Measurements from ENCODE around the gene POLD2.
"Not testable (repeated sequence)": the region's sequence is repeated elsewhere in the genome, so short reads cannot be mapped to it uniquely, and the experiment has no call there.

The POLD2 gene

DNA sequence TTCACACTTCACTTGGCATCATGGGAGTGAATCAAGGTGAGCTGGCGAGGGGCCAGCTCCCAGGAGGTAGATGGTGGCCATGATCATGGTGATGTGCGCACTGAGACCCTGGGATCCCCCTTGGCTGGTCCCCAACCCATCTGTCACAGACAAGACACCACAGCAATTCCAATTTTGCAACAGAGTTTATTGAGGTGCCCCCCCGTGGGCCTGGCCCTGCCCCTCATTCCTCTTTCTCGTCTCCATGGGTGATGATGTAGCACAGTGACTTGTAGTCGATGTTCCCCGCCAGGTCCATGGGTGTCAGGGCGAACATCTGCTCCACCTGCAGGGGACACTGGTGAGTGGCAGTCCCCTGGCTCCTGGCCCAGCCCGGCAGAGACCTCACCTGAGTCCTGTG, 15.3 kb upstream of the POLD2 start:
- peak; percentile 61 for DNase-seq

DNA sequence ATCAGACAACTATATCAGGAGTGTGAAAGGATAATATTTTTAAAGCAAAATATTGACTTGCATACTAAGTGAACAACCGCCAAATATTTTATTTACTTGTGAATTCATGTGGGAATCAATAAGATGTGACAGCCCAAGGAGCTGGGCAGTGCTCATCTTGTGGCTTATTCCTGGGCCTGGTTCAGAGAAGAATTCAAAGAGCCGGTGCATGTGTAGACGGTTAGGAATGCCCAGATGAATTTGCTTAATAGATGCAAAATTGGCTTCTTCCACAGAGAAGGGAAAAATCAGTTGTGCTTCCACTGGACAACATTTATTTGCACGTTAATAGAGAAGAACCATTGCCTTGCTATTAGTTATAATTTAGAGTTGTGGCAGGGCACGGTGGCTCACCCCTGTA, 13.4 kb upstream of the POLD2 start:
- DNase-seq, result no peak

DNA sequence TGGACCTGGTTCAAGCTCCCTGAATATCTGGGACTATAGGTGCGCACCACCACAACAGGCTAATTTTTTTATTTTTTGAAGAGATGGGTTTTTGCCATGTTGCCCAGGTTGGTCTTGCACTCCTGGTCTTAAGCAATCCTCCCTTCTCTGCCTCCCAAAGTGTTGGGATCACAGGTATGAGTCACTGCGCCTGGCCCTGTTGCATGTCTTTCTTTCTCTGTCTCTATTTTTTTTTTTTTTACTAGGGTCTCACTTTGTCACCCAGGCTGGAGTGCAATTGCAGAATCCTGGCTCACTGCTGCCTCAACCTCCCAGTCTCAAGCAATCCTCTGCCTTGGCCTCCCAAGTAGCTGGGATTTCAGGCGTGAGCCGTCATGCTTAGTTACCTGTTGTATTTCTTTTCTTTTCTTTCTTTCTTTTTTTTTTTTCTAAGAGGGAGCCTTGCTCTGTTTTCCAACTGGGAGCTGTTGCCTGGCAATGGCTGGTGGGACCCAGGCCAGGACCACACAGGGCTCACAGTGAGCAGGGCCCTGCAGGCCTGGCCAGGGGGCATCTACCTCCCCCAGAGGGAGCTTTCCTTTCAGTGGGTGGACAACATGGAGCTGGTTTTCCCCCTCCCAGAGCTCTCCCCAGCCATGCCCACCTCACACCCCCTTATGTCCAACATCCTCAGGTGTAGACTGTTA, 11.7 kb upstream of the POLD2 start:
- no peak for DNase-seq

DNA sequence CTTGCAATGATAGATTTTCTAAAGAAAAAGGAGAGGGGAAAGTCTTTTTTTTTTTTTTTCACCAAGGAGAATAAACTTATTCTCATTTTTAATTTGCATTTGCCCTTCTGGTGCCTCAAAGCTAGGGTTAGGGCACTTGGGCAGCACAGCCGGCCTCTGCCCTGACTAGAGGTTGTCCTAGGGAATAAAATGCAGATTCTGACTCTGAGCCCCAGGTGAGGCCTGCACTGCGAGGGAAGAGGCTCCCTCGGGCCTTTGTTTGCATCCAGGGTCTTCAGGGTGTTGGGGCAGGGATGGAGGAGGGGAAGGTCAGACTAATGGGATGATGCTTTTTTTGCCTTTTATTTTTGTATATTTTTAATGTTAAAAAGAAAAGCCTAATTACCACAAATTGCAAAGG, 9.9 kb upstream of the POLD2 start:
- DNase-seq, result no peak

DNA sequence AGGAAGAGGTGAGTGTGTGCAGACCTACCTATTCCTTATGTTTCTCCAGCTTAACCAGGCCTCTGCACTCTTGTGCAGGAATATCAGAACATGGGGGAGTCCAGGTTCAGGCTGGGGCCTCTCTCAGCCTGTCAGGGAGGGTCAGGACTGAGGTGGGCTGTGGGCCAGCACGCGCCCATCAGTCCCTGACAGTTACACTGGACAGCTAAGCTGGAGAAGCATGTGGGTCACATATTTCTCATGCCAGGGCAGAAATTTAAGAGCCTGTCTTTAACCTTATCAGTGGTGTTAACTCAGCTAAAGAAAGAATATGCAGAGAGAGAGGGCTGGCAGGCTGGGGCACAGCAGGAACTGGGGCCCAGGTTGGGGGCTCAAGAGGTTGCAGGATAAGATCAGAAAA, 8.7 kb upstream of the POLD2 start:
- DNase-seq, result no peak

DNA sequence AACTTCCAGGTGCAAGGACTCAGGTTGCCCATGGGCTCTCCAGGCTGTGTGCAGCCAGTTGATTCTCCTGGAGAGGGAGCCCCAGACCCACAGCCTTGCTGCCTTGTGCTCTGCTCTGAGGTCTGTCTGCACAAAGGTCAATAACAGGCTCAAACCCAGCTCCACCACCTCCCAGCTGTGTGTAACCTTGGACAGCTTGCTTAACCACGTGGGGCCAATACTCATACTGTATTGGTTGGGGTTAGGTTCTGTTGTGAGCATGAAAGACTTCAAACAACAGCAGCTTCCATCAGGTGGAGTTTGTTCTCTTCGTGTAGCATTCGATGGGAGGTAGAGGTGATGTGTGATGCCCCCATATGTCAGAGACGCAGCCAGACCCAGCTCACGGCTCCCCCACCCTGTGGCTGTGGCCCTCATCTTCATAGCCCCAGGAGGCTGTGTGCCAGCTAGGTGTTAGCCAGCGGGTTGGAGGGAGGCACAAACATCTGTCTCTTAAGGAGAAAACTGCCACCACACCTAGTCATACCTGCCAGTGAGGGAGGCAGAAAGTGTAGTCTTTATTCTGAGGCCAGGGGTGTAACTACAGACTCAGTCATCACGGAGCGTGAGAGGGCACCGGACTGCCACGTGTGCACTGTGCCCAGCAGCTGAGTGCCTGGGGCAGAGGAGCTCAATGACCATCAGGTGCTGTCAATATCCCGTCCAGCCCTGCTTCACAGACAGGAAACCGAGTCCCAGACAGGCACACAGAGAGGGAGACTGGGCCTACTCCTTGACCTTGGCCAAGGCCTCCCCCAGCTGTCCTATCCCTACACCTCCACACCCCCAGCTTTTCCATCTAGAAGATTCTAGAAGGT, 8.1 kb upstream of the POLD2 start:
- DNase-seq, result peak; percentile 86

DNA sequence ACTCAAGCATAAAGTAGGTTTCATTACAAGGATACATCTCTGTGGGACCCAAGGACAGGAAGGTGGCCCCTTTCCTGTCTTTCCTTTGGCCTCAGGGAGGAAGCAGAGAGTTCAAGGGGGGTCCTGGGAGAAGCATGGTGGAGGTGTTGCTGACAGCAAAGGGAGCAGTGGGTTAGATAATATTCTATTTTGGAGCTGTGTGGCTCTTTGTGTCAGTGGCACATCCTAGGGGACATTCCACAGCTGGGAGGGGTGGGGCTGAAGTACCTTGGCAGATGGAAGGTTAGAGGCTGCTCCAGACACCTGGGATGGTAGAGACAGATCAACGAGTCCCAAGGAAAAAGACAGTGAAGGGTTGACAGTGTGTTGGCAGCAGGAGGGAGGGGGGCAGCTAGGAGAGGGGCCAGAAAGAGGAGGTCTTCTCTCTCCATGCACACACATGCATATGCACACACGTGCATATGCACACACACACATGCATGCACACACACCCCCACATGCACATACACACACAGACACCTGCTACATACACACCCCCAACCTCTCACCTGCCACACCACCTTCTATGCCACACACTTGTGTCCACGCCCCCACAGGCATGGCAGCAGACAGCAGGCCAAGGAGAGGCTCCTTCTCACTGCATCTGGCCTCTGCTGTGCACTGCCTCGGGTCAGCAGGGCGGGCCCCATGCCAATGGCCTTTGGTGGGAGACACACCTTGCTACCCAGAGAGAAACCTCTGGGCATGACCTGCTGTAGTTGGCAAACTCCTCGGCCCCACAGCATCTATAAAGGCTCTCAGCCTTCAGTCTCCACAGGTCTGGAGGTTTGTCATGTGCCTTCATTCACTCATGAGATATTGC, 5.6 kb upstream of the POLD2 start:
- DNase-seq, result no peak

DNA sequence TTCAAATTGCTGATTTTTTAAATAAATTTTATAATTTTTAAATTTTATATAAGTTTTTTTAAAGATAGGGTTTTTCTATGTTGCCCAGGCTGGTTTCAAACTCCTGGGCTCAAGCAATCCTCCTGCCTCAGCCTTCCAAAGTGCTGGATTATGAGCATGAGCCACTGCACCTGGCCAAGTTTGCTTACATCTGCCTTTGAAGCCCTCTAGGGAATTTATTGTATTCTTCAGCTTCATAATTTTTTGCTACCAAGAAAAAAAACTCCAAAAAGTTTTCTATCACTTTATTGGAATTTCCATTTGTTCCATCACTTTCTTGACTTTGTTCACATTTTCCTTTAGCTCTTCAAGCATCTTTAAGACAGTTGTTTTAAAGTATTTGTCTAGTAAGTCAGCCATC, 3.8 kb upstream of the POLD2 start:
- no peak for DNase-seq

DNA sequence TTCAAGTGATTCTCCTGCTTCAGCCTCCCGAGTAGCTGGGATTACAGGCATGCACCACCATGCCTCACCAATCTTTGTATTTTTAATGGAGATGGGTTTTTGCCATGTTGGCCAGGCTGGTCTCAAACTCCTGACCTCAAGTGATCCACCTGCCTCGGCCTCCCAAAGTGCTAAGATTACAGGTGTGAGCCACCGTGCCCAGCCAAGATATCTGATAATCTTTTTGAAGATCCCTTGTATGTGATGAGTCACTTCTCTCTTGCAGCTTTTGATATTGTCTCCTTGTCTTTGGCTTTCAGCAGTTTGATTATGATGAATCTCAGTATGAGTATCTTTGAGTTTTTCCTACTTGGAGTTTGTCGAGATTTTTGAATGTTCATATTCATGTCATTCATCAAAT, 3.2 kb upstream of the POLD2 start:
- DNase-seq, result not testable (repeated sequence)

DNA sequence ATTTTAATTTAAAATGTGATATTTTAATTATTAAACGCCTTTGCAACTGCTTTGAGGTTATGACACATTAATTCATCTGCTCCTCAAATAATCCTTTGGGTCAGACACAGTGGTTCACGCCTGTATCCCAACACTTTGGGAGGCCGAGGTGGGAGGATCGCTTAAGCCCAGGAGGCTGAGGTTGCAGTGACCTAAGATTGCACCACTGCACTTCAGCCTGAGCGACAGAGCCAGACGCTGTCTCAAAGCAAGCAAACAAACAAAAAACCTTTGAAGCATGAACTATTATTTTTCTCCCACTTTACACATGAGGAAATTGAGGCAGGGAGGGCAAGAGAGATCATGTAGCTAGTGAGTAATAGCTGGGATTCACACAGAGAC, 1.5 kb upstream of the POLD2 start:
- no peak for DNase-seq

DNA sequence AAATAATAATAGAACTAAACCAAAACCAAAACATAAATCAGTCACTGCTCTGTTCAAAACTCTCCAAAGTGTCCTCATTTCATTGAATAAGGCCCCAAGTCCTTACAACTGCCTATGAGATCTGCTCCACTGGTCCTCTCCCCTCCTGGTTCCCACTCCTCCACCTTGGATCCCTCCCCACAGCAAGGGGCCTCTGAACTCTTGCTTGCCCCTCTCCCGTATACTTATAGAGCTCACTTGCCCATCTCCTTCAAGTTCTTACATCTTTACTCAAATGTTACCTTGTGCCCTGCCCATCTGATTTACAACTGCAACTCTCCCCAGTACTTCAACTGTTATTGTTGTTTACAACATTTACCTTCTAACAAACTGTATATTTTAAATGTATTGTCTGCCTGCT, 819 bp downstream of the POLD2 start:
- no peak for DNase-seq

DNA sequence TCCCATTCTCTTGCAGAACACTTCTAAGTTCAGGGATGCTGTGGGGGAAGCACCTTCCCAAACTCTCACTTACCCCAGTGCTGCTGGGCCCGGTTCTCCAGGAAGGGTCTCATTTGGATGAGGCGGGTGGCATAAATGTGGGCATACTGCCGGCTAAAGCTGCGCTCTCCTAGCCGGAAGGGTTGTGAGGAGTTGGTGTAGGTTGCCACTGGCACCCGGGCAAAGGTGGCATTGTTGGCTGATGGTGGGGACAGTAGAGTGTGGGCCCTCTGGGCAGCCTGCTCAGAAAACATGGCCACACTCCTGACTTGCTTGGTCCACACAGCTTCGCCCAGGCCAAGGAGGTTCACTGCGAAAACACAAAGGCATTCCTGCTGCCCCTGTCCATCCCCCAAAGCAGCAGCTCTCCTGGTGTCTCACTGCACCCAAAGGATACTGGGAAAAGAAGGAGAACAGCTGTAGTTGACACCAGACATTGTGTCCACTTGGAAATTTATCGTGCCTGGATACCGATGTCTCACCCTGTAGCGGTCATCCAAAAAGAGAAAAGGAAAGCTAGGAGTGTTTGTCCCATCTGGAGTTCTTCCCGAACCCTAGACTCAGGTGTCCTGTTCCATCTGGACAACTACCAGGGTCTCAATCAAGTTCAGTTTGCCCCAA, 1.5 kb downstream of the POLD2 start:
- DNase-seq, result no peak

DNA sequence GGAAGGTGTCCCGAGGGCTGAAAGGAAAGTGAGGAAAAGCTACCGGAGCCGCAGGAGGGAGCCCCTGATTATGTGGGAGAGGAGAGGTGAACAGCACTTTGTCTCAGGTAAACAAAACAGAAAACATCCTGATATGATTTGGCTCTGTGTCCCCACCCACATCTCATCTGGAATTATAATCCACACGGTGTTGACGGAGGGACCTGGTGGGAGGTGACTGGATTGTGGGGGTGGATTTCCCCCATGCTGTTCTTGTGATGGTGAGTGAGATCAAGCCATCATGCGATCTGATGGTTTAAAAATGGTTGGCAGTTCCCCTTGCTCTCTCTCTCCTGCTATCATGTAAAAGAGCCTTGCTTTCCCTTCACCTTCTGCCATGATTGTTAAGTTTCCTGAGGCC, 3.0 kb downstream of the POLD2 start:
- DNase-seq, result no peak

DNA sequence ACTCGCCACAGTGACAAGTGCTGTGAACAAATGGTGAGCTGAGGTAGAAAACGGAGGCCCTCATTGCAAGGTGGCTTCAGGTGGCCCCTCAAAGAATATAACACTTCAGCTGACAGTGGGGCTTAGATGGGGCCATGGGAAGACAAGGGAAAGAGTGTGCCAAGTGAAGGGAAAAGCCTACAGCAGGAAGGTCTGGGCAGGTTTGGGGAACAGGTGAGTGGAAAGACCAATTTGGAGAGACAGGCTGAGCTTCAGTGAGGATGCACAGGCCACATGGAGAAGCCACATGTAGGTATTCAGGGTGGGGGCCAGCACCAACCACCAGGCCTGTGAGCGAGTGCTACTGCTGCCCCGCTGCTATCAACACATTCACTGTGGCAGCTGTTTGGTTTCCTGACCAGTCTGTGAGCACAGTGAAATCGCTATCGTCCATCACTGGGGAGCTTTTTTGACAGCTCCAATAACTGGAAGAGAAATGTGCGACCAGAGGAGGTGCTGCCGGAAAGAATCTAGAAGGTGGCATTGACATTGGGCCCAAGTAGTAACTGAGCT, 3.4 kb downstream of the POLD2 start:
- DNase-seq, result no peak

DNA sequence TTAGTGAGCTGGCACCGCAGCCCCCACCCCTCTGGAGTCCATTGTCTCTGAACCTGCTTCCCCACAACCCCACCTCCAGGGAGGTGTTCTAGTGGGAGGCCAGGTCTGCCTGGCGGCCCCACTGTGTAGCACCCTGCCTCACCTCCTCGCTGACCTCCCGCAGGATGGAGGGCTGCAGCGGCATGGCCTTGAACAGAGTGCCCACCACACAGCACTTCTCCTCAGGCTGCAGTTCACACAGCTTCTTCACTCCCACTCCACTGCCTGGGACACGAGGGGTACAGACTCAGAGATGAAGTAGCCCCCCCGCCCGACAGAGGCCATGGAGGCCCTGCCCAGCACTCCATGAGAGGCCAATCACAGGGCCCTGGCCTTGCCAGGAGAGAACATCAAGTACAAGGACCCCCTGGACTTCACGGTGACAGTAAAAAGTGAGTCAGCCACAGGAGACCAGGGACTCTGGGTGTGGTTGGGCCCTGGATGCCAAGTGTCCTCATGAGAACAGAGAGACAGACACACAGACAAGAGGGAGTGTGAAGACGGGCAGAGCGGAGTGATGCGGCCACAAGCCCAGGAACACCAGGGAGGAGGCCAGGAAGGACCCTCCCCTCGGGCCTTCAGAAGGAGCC, 5.4 kb downstream of the POLD2 start:
- no peak for DNase-seq

DNA sequence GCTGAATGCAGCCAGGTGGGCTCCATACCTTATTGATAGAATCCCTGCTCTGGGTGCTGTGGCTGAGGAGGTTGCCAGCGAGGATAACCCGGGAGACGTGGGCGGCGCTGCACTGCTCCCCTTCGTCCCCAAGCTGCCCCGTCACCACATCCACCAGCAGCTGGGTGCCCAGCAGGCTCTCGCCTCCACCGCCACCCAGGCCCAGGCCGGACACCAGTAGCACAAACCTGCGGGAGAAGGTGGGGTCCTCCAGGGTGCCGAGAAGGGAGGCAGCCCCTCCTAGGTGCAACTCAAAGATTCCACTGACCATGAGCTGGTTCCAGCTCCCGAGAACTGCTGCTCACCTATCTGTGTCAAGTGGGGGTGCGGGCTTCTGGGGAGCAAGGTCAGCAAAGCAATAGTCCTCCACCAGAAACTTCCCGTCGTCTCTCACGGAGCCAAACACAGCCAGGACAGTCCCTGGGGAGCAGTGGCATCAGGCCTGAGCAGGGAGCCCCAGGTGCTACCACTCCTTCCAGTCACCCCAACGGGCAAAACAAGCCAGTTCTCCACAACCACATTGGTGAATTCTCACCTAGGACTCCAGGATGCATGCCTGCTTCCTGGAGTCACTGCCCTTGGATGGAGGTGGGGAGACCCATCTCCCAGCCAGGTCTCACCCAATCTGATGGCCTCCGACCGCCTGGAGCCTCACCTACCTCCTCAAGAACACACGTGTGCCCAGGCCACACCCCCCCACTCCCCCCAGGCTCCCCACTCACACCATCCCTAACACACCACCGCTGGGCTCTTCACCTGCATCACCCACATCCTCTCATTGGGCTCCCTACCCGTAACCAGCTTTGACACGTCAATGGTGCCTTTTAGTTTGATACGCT, 6.3 kb downstream of the POLD2 start:
- no peak for DNase-seq

DNA sequence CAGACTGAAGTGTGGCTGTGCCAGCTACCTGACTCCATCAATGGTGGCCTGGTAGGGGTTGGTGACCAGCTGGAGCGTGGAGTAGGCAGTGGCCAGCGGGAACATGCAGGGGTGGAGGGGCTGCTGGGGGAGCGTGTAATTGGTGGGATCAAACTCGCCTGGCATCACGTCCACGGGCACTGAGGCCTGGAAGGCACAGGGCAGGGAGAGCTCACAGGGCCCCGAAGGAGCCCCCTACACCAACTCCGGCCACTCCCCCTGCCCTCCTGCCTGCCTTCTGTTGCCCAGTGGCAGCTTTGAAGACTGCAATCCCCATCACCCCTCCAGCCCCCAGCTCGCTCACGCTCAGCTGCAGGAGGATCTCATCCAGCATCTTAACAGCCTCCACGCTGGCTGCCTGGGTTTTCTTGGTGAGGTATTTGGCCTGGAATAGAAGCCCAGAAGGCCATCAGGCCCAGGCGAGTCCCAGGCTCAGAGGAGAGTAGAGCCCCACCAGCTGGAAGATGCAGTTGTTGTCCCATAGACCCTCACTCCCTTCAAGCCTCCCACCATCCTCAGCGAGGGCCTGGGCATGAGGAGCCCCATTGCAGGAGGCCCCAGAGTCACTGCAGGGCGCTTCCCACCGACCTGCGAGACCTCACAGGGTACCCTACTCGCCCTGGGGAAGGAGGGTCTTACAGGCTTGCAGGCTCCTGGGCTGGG, 7.1 kb downstream of the POLD2 start:
- no peak for DNase-seq

DNA sequence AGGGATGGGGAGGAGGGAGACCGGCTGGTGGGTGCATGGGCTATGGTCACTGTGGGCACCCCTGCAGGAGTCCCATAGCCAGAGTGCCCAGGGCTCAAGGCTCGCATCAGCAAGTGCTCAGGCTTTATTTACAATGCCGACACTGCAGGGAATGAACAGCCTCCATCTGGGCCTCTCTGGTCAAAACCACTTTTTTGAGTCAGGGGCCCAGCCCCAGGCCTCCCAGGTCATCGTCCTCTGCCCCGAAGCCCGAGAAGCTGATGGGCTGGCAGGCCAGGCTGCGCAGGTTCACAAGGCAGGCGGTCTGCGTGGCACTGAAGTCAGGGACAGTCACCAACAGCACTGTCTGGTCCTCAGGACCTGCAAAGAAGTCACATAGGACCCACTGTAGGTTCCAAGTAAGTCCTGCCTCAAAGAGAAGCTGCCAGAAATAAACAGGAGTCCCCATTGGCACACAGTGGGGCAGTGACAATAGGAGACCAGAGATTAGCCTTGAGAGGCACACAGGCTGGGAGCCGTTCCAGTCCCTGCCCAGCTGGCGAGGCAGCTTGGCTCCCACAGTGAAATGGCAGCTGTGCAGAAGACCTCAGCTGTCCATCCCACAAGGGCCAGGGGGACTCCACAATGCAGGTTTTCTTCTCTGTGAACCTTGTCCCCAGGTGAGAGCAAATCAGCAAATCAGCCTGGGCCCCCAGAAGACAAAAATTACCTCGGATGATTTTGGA, 8.6 kb downstream of the POLD2 start:
- DNase-seq, result no peak

DNA sequence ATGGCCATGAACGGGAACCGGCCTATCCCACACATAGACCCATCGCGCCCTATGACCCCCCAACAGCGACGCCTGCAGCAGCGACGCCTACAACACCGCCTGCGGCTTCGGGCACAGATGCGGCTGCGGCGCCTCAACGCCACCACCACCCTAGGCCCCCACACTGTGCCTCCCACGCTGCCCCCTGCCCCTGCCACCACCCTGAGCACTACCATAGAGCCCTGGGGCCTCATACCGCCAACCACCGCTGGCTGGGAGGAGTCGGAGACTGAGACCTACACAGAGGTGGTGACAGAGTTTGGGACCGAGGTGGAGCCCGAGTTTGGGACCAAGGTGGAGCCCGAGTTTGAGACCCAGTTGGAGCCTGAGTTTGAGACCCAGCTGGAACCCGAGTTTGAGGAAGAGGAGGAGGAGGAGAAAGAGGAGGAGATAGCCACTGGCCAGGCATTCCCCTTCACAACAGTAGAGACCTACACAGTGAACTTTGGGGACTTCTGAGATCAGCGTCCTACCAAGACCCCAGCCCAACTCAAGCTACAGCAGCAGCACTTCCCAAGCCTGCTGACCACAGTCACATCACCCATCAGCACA, 9.5 kb downstream of the POLD2 start:
- DNase-seq, result no peak
